Measurements from ENCODE around the gene ANTXR2.

GRCh38 chr4:80072228-80072743, 743 bp downstream of the ANTXR2 start:
- no peak for TF ChIP-seq CTCF (IDR thresholded peaks at IDR 0.05)
- TF ChIP-seq POLR2AphosphoS5 (IDR thresholded peaks at IDR 0.05) = no peak

Measured in prostate gland (tissue), 2 donors.